WTC11 (cell line): ENCODE data around the gene SAMHD1. TPM values are rescaled to one million over a fixed set of nuclear protein-coding genes. Genes with fewer than 3 reads are reported as not detected.
"Not testable (repeated sequence)": the region's sequence is repeated elsewhere in the genome, so short reads cannot be mapped to it uniquely, and the experiment has no call there.

Experiments used
- ATAC-seq: fragments of 200-7000 bp; cut with Tn5 transposase; 2 replicates; pipeline ENCODE4 v1.10.0; 2021; ENCODE audit warnings: mild to moderate bottlenecking, moderate library complexity
- CTCF ChIA-PET: fragments of 300-600 bp; sonication (Branson Sonifier 250); formaldehyde crosslinking; loops from one replicate; lab custom pipeline; 2021; ENCODE audit warnings: antibody characterized with exemption; lab: Charles Lee
- POLR2A ChIA-PET: fragments of 350-600 bp; sonication (Branson Sonifier 250); formaldehyde crosslinking; loops from one replicate; lab custom pipeline; 2021; ENCODE audit warnings: antibody characterized with exemption; lab: Charles Lee
- DNase-seq: peaks from one replicate; pipeline ENCODE4 v3.0.0; 2021; ENCODE audit warnings: low spot score
- H3K27ac Mint-ChIP-seq: 2 replicates; pipeline ENCODE4 v1.8.0; 2021; ENCODE audit warnings: mixed read lengths
- H3K27me3 Mint-ChIP-seq: 2 replicates; pipeline ENCODE4 v1.8.0; 2021; ENCODE audit warnings: low read depth, mild to moderate bottlenecking, moderate library complexity, mixed read lengths
- H3K36me3 Mint-ChIP-seq: 2 replicates; pipeline ENCODE4 v1.8.0; 2021; ENCODE audit warnings: mixed read lengths
- H3K4me1 Mint-ChIP-seq: 2 replicates; pipeline ENCODE4 v1.8.0; 2022; ENCODE audit warnings: mixed read lengths
- H3K4me3 Mint-ChIP-seq: 2 replicates; pipeline ENCODE4 v1.8.0; 2021; ENCODE audit warnings: mild to moderate bottlenecking, moderate library complexity, mixed read lengths
- H3K9me3 Mint-ChIP-seq: 2 replicates; pipeline ENCODE4 v1.8.0; 2021; ENCODE audit warnings: mixed read lengths
- AFF4 ChIP-seq: sonication (generic); formaldehyde crosslinking; IDR thresholded peaks from 2 replicates; pipeline ENCODE4 v1.8.1; 2023; ENCODE audit warnings: mild to moderate bottlenecking, missing genetic modification reagents, borderline replicate concordance
- ATF1 ChIP-seq: sonication (generic); formaldehyde crosslinking; IDR thresholded peaks from 2 replicates; pipeline ENCODE4 v1.8.1; 2023; ENCODE audit warnings: mild to moderate bottlenecking, moderate library complexity, missing genetic modification reagents
- ATF6 ChIP-seq: sonication (generic); formaldehyde crosslinking; IDR thresholded peaks from 2 replicates; pipeline ENCODE4 v1.8.1; 2023; ENCODE audit warnings: mild to moderate bottlenecking, missing genetic modification reagents
- IRF1 ChIP-seq: sonication (generic); formaldehyde crosslinking; IDR thresholded peaks from 2 replicates; pipeline ENCODE4 v1.8.0; 2023; ENCODE audit warnings: missing genetic modification reagents
- NR1H2 ChIP-seq: sonication (generic); formaldehyde crosslinking; IDR thresholded peaks from 2 replicates; pipeline ENCODE4 v1.9.0; 2021; ENCODE audit warnings: mild to moderate bottlenecking, moderate library complexity, missing genetic modification reagents
- PRDM15 ChIP-seq: sonication (generic); formaldehyde crosslinking; IDR thresholded peaks from 2 replicates; pipeline ENCODE4 v1.8.0; 2022; ENCODE audit warnings: missing genetic modification reagents
- PREB ChIP-seq: sonication (generic); formaldehyde crosslinking; IDR thresholded peaks from 2 replicates; pipeline ENCODE4 v1.8.1; 2022; ENCODE audit warnings: mild to moderate bottlenecking, missing genetic modification reagents, moderate library complexity, borderline replicate concordance
- ZNF317 ChIP-seq: sonication (generic); formaldehyde crosslinking; IDR thresholded peaks from 2 replicates; pipeline ENCODE4 v1.8.1; 2023; ENCODE audit warnings: low read depth, mild to moderate bottlenecking, moderate library complexity, missing genetic modification reagents, borderline replicate concordance
- ZNF396 ChIP-seq: fragments of 250-450 bp; sonication (Bioruptor Pico); IDR thresholded peaks from 2 replicates; pipeline ENCODE4 v1.8.0; 2021; ENCODE audit warnings: mild to moderate bottlenecking, moderate library complexity, borderline replicate concordance
- ZNF423 ChIP-seq: fragments of 250-450 bp; sonication (Bioruptor Pico); IDR thresholded peaks from 2 replicates; pipeline ENCODE4 v2.1.2; 2022; ENCODE audit warnings: mild to moderate bottlenecking, moderate library complexity
- total RNA-seq: library from RNA; stranded (reverse); gene quantifications from 3 replicates; pipeline ENCODE4 v1.2.3, GENCODE V29; 2021

The SAMHD1 gene
- total RNA-seq, 1 experiment from 2014 or later = 31.0 TPM

GRCh38 chr20:36998652-36999051 is 47.1 kb upstream of the SAMHD1 start:
- peaks cover 26% of the 10 kb centered on the region for H3K9me3 Mint-ChIP-seq
- TF ChIP-seq NR1H2 (CRISPR knock-in tag) (no peak), ZNF317 (CRISPR knock-in tag) (no peak), ZNF423 (CRISPR knock-in tag) (no peak), AFF4 (CRISPR knock-in tag) (no peak), PREB (CRISPR knock-in tag) (no peak), PRDM15 (no peak), ATF6 (CRISPR knock-in tag) (no peak), IRF1 (no peak)
- TF ChIP-seq, all 79 proteins: peak for 0
- ChIA-PET POLR2A (no interaction called here), CTCF (no interaction called here)
- no peaks in the 10 kb centered on the region for H3K4me1 Mint-ChIP-seq
- no peak overlapping the region for H3K27ac Mint-ChIP-seq
- H3K27me3 Mint-ChIP-seq = no peaks in the 10 kb centered on the region
- H3K36me3 Mint-ChIP-seq = peaks cover 70% of the 10 kb centered on the region
- no peak for ATAC-seq
- no peak overlapping the region for H3K4me3 Mint-ChIP-seq
- DNase-seq = no peak

- Mint-ChIP-seq H3K36me3 (peaks cover 69% of the 10 kb centered on the region), H3K27ac (no peak overlapping the region), H3K27me3 (no peaks in the 10 kb centered on the region), H3K4me1 (no peaks in the 10 kb centered on the region), H3K9me3 (peaks cover 36% of the 10 kb centered on the region), H3K4me3 (no peak overlapping the region)
- no peak for DNase-seq
- TF ChIP-seq ATF1 (CRISPR knock-in tag) (no peak), ZNF396 (CRISPR knock-in tag) (peak; percentile 39; the same call in 1 of the 2 replicates)
- ATAC-seq = no peak
- ChIA-PET CTCF (no interaction called here), POLR2A (no interaction called here)
Measured at GRCh38 chr20:36997121-36997520, 45.6 kb upstream of the SAMHD1 start.

- H3K36me3 Mint-ChIP-seq = peaks cover 64% of the 10 kb centered on the region
- peaks cover 36% of the 10 kb centered on the region for H3K9me3 Mint-ChIP-seq
- H3K4me3 Mint-ChIP-seq, H3K27ac Mint-ChIP-seq, CTCF ChIA-PET, H3K4me1 Mint-ChIP-seq, DNase-seq, ATAC-seq, POLR2A ChIA-PET, H3K27me3 Mint-ChIP-seq: not testable (repeated sequence)
Measured at GRCh38 chr20:36994221-36994620, 42.7 kb upstream of the SAMHD1 start.
